IPS-NIHi7 (cell line): ENCODE data around the gene BUB3.

Experiments
- DNase-seq: peaks from one replicate; pipeline ENCODE4 v3.0.0; 2012; ENCODE audit warnings: mixed read lengths; ENCODE audit errors: extremely low spot score

BUB3 gene

GRCh38 chr10:123141791-123142700 is 12.2 kb upstream of the BUB3 start:
- DNase-seq, result no peak

DNA sequence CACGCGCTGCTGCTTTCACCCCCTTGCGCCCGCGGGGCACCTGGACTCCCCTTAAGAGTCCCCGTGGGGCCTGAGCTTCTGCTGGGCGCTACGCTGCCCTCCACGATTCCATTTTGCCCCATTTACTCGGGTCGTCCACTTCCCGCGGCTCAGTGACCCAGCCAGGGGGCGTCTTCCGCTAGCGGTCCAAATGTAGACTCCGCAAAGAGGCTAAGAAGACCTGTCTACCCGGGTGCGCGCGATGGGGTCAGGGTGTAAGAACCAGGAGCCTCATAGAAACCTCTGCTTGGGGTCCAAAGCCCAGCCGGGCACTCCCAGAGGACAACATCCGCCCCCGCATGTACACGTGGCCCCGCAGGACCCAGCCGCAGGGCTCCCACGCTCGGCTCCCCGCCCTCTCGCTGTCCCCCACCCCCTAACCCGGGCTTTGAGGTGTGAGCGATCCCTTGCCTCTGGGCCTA is 11.5 kb upstream of the BUB3 start:
- peak; percentile 14 for DNase-seq

DNA sequence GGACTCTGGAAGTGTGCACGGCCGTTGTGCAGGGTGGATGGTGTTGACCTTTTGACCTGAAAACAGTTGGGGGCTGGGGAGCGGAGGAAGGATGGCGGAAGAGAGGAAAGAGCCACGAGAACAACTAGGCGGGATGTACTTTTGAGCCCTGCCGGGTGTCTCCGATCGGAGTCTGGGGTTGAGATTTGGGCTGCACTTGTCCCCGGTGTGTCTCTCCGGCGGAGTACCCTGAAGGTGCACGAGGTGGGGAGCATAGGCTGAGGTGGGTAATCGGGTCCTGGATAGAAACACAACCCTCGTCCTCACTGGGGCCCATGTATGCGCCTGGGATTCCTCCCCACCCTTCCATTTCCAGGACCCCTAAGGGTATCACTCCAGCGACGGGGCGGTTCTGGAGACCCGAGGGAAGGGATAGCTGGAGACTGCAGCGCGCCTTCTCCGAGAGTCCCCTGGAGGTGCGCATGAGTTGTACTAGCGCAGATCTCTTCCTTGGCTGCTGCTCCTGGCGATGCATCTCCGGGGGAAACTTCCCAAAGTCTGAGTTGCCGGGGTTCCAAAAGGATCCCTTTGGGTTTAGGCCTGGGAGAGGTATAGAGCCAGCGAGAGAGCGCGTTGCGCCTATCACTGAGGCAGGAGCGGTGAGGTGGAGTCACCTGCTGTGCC is 10.9 kb upstream of the BUB3 start:
- peak; percentile 22 for DNase-seq

GRCh38 chr10:123143825-123144168 is 10.4 kb upstream of the BUB3 start:
- DNase-seq, result no peak

- peak; percentile 31 for DNase-seq
Measured at GRCh38 chr10:123144697-123145541, 9.3 kb upstream of the BUB3 start.

GRCh38 chr10:123145542-123146012 is 8.6 kb upstream of the BUB3 start:
- DNase-seq, result peak; percentile 14

DNA sequence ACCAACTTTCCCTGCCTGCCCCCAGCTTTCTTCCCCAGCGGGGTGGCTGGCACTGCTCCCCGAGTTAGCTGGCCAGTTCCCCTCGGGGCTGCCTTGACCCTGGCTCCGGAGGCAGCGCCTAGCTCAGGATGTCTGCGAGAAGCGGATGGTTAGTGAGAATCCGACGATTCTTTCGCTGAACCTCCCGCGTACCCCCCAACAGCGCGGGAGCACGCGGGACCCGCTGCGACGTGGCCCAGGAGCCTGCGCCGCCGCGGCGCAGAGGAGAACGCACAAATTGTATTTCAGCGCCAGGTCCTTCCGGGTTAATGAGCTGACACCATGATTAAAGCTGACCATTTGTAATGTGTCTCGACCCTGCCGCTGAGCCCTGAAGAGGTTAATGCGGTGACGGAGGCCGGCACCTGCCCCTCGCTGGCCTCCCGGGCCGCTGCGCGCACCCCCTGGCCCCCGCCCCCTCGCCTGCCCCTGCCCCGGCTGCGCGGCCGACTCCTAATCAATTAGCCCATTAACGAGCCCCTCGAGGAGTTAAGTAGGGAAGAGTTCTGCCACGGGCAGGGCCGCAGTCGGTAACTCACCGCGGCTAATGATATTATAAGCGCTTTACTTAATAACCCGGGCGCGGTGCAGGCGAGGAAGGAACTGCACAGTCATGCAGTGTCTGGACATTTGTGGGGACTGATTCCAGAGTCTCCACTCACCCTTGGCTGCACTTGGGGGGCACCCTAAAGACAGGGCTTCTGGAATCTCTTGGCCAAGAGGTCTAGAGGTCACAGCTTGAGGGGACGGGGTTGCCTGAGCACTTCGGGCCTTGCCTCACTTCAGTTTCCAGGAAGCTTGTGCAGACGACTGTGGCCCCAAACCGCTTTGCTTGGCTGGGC is 7.9 kb upstream of the BUB3 start:
- DNase-seq, result no peak

DNA sequence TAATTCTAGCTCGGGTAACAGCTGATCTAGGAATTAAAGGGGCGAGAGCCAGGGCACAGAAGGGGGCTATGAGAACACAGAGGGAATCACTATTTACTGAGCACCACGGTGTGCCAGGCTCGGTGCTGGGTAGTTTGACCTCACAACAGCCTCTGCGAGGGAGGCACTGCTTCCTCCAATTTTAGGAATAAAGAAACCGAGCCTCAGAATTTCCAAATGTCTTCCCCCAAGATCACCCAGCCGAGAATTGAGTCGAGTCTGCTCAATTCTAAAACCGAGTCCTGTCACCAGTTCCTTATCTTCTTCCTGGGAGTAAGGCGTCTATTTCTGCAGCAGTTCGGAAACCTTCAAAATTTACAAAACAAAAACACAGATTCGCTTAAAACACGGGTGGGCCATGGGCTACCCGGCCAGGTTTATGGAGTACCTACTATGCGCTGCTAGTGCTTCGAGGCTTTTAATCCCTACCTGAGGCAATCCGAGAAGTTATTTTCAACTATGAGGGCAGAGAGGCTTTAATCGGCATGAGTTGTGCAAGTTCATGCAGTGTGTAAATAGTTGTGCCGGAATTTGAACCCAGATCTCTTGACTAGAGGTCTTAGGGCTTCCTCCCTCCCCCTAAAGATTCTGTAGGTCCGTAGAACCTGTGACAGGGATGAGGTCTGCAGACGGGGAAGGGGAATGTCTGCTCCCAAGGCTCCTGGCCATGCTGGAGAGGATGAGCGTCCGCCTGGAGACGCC is 7.1 kb upstream of the BUB3 start:
- DNase-seq, result no peak

- no peak for DNase-seq
Measured at GRCh38 chr10:123147635-123148413, 6.4 kb upstream of the BUB3 start, which contains the start of gene HMX2. Gene HMX2 (plus strand): TSS chr10:123148136. CDS start chr10:123148379, 243 bp downstream.

DNA sequence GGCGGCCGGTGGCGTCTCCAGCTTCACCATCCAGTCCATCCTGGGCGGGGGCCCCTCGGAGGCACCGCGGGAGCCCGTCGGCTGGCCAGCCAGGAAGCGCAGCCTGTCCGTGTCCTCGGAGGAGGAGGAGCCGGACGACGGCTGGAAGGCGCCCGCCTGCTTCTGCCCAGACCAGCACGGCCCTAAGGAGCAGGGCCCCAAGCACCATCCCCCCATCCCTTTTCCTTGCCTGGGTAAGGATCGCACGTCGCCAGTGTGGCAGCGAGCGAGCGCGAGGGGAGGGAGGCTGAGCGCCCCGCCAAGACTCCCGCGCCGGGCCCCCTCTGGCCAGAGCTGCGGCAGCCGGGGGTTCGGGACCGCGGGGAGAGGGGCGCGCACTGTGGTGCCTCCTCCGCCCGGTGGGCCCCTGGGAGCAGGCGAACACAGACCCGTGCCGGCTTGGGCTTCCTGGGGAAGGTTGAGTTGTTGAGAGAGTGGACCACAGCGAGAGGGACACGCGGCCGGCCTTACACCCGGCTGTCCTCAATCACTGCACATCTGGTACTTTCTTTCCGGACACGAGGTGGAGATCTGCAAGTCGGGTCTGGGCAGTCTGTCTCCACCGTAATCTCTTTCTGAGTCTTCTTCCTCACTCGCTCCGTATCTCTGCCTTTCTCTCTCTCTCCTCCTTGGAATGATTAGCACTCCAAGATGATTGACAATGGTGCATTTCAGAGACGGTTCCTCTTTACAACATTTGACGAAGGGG is 5.6 kb upstream of the BUB3 start:
- DNase-seq, result no peak

GRCh38 chr10:123149162-123149567 is 5.0 kb upstream of the BUB3 start:
- DNase-seq, result no peak

- no peak for DNase-seq
Measured at GRCh38 chr10:123149568-123150270, 4.5 kb upstream of the BUB3 start.

DNA sequence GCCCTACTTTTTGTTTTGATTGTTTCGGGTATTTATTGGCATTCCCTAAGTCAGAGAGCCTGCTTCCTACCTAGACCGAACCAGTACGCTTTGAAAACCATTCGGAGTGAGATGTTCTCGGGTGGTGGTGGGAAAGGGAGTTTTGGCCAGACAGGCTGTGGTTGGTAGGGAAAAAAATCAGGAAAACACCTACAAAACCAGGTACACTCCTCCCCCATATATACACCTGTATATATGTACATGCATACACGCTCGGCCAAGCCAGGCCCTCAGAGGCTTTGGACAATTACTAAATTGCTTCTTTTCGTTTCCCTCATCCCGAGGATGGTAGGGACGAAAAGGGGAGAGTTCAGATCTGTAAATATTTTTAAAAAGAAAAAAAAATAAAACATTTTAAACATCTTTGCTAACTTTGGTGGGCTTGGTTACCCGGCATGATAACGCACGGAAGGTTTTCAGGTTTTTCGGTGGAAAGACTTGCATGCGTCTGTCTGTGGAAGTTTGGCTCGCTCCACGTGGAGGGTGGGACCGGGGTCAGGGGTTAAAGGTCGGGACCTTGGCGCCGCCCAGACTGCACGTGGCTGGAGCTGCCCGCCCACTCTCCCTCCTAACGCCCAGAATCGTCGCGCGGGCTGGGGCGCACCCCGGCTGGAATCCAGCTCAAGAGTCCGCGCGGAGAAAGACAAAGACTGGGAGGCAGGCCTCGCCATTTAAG is 3.8 kb upstream of the BUB3 start:
- DNase-seq, result no peak

DNA sequence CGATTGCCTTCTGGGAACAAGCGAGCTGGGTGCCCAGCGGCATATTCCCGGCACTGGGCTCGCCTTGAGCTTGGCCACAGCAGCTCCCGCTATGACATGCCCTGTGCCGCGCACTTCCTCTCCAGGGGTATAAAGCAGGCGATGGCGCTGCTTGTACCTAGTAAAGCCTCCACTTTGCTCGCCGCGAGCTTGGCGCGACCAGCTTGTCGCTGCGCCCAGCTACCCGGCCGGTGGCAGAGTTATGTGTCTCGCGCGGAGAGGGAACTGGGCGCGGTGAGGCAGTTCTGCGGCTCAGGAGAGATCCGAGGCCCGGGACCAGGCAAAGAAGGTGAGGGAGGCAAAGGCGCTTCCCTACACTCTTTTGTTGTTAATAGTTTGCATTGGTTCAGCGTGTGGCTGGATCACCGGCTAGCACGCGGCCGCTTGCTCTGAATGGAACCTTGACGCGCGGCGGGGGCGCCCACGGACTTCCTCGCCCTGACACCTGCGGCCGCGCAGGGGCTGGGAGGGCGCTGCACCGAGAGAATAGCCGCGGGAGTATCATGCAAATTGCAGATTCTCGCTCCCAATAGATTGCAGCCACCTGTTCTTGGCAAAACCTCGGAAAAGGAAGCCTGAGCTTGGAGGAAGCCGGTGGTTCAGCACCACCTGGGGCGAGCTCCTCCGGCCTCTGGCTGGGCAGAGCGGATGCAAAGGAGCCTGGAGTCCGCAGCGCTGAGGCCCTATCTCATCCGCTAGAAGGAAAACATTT is 3.0 kb upstream of the BUB3 start:
- no peak for DNase-seq

DNA sequence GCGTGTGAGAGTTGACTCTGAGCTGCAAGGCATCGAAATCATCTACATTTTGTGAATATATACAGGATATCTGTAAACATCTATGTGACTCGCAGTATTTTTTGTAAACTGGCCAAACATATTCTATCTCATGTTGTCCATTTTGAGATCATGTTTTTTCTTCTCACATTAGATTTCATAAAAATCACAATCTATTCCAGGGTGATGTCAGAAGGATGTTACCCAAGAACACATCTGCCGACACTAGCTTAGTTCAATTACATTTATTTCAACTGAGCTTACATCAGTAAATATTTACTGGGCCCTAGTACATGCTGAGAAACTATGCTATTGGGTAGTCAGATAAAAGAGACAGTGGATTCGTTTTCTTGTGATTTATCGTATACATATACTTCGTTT is 2.5 kb upstream of the BUB3 start:
- no peak for DNase-seq

DNA sequence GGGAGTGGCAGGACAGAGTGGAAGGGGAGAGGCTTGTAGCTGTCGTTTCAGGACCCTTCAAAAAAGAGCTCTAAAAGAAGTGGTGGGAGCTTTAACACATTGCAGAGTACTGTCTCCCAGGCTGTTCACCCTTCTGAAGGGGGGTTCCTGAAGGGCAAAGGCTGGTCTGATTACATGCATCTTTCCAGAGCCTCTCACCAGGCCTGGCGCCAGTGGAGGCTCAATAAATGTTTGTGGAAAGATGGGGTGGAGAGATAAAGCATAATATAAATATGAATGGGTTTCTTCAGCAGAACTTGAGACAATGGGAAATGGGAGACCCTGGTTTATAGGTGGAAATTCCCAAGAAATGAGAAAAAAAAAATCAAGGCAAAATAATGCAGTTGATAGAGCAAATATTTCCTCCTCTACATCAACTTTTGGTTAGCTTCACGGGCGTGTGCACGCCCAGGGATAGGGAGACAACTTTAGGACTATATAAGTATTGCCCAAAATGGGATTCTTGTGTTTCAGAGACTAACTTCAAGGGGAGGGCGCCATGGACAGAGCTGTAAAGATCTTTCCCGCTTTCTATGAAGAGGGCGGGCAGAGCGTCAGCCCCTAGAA is 613 bp upstream of the BUB3 start:
- no peak for DNase-seq
